ENCODE measurements around the gene NFYA. TPM values are rescaled to one million over a fixed set of nuclear protein-coding genes. Genes with fewer than 3 reads are reported as not detected.

The NFYA gene
- total and polyA plus RNA-seq, 4 donors: 2.2 to 28.4 (median 10.1) TPM

GRCh38 chr6:41065550-41066026 is 7.2 kb upstream of the NFYA start:
- Histone ChIP-seq H3K27ac (ENCODE audit: low read depth in 1 of 2, low read length in 2 of 2) (peak overlapping the region; percentile 61 to 71), H3K27me3 (ENCODE audit: control insufficient read depth in 4 of 4, insufficient read depth in 4 of 4, low read length in 3 of 4) (no peaks in the 10 kb centered on the region), H3K9ac (ENCODE audit: low read depth in 1 of 2, low read length in 2 of 2) (peak overlapping the region in 1 of 2 donors; percentile 16), H3K4me3 (ENCODE audit: low read depth in 1 of 3, low read length in 3 of 3) (no peak overlapping the region), H3K9me3 (ENCODE audit: control insufficient read depth in 4 of 4, low read length in 3 of 4) (no peaks in the 10 kb centered on the region), H3K4me1 (ENCODE audit: control insufficient read depth in 4 of 4, insufficient read depth in 4 of 4, low read length in 3 of 4) (peaks cover 5 to 37% (median 31%) of the 10 kb centered on the region in 4 donors), H3K36me3 (ENCODE audit: control insufficient read depth in 4 of 4, insufficient read depth in 3 of 4, low read depth in 1 of 4, low read length in 3 of 4) (peaks cover 0 to 10% (median 6%) of the 10 kb centered on the region in 4 donors)
- no peak for DNase-seq (ENCODE audit: low spot score)
- TF ChIP-seq FOXA1 (IDR thresholded peaks at IDR 0.05) (no peak), SP1 (IDR thresholded peaks at IDR 0.05) (peak; percentile 77), RAD21 (IDR thresholded peaks at IDR 0.05) (peak in 1 of 2 donors; percentile 36), REST (IDR thresholded peaks at IDR 0.05) (peak; percentile 17), YY1 (IDR thresholded peaks at IDR 0.05) (no peak), HNF4G (IDR thresholded peaks at IDR 0.05) (peak; percentile 80), ZBTB33 (IDR thresholded peaks at IDR 0.05) (no peak), NR2F2 (IDR thresholded peaks at IDR 0.05) (no peak), TAF1 (conservative IDR thresholded peaks at IDR 0.05) (no peak), JUND (IDR thresholded peaks at IDR 0.05) (peak; percentile 49 to 58), FOXA2 (IDR thresholded peaks at IDR 0.05) (no peak), CTCF (IDR thresholded peaks at IDR 0.05; ENCODE audit: low read depth, low read length, missing input control) (no peak), HNF4A (conservative IDR thresholded peaks at IDR 0.05) (peak; percentile 84 to 90), GABPA (IDR thresholded peaks at IDR 0.05 in 1 of 2, conservative IDR thresholded peaks at IDR 0.05 in 1 of 2) (no peak), EGR1 (IDR thresholded peaks at IDR 0.05; ENCODE audit: low read depth in 2 of 2) (no peak), RXRA (IDR thresholded peaks at IDR 0.05) (peak; percentile 49 to 57)
- TF ChIP-seq, protein P1, sequence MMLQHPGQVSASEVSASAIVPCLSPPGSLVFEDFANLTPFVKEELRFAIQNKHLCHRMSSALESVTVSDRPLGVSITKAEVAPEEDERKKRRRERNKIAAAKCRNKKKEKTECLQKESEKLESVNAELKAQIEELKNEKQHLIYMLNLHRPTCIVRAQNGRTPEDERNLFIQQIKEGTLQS (IDR thresholded peaks at IDR 0.05): no peak
- TF ChIP-seq, protein P2, sequence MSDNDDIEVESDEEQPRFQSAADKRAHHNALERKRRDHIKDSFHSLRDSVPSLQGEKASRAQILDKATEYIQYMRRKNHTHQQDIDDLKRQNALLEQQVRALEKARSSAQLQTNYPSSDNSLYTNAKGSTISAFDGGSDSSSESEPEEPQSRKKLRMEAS (IDR thresholded peaks at IDR 0.05): peak; percentile 30
- 33% methylated on average over 2 of the region's 2 CpGs for WGBS
